ENCODE measurements around the gene ARL6IP4.
"Not testable (repeated sequence)": the region's sequence is repeated elsewhere in the genome, so short reads cannot be mapped to it uniquely, and the experiment has no call there.

The ARL6IP4 gene

DNA sequence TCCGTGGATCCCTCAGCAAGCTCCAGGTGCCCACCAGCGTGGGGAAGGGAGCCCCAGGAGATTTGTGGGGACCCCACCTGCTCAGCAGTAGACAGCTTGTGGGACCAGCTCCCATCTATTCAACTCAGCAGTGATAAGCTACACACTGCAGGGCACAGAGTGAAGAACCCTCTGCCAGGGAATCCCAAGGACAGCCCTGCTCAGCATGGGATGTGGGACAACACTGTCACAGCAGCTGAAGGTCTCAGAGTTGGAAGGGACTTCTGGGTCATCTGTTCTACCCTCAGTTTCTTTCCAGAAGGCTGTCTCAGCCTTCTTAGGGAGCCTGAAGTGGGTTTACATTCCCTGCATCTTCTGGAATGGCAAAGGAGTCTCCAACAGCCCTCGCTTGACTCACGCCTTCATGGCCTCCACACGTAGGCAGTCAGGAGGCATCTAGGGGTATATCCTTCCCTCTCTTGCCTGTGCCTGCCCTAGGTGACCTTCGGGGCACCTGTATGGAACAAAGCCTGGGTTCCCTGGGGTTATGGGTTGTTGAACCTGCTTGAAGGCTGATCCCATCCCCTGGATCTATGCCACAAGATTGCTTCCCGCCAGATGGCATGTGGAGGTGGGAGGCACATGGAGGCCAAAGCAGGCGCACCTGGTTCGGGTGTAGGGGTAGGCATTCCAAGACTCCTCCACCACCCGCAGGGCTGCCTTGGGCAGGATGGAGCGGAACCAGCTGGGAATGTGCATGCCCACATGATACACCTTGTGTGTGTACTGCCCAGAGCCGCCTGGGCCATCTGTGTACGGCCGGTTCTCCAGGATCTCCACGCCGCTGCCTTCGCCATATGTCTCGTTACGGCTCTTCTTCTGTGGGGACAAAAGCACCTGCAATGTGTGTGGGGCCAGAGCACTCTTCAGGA, 33.0 kb downstream of the ARL6IP4 start:
- no peak for DNase-seq

DNA sequence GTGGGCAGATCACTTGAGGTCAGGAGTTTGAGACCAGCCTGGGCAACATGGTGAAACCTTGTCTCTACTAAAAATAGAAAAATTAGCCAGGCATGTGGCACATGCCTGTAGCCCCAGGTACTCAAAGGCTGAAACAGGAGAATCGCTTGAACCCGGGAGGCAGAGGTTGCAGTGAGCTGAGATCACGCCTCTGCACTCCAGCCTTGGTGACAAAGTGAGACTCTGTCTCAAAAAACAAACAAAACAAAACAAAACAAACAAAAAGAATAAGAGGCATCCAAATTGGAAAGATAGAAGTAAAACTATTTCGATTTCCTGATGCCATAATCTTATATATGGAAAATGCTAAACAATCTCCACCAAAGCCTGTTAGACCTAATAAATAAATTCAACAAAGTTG, 34.0 kb downstream of the ARL6IP4 start:
- not testable (repeated sequence) for DNase-seq

DNA sequence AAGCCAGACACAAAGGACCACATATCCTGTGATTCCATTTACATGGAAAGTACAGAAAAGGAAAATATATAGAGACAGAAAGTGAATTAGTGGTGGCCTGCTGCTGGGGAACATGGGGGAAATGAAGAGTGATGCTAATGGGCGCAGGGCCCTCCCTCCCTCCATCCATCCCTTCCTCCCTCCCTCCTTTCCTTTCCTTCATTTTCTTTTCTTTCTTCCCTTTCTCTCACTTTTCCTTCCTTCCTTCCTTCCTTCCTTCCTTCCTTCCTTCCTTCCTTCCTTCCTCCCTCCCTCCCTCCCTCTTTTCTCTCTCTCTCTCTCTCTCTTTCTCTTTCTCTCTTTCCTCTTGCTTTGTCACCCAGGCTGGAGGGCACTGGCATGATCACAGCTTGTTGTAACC, 37.3 kb downstream of the ARL6IP4 start:
- no peak for DNase-seq

DNA sequence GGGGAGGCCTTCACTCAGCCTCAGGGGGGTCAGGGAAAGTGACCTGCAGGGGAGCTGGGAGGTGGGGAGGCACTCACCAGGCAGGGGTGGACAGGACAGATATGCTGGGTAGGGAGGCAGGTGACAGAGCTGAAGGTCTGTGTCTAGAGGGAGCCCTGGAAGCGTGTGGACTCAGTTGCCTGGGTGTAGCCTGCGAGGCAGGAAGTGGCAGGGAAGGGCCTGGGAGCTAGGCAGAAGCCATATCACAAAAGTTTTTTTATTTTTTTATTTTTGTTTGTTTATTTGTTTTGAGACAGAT, 39.3 kb downstream of the ARL6IP4 start:
- no peak for DNase-seq

DNA sequence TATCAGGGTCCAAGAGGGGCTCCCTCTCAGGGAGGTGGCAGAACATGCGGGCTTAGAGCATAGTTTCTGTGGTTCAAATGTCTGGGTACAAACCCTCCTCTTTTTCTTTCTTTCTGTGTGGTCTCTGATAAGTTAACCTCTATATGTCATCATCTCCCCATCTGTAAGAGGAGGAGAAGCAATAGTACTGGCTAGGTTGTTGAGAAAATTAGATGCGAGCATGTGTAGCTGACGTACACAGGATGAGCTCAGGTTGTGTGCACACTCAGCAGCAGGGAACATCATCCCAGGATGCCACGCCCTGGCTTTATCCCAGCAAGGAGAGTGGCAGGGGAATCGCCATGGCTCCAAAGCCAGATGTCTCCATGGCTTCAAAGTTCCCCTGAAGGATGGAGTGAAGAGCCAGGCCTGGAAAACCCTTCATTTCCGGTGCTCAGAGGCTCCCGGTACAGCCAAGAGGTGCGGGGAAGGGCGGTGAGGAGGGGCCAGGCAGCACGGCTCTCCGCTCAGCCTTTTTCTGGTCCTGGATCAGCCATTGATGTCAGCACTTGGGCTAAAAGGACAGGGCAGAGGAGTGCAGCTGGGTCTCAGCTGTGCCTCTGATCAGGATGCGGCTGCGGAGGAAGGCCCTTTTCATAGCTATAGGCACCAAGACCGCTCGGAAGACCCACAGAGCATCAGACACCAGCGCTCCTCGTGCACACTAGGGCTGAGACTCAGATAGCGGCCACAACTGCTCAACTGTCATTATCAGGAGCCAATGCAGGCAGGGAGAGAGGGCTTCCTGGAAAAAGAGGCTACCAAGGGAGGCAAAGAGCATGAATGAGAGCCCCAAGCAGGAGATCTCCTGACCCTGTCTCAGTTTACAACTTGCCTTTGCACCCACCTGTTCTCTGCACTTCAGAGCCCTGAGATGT, 41.5 kb downstream of the ARL6IP4 start:
- no peak for DNase-seq

DNA sequence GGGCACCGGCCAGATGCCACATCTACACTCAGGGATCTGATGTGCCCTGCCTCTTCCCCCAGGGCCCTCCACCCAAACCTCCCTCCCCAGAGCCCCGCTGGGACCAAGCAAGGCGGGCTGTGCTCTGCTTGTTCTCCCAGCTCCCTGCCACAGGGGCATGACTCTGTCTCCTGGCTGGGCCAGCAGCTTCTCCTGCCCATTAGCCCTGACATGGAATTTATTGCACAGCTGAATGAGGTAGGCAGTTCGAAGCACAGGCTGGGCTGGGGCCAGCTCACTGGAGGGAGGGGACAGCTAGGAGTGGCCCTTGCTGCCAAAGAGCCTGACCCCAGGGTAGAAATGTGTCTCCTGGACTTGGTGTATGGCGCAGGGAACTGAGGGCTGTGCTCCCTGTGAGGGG, 42.4 kb downstream of the ARL6IP4 start:
- no peak for DNase-seq

DNA sequence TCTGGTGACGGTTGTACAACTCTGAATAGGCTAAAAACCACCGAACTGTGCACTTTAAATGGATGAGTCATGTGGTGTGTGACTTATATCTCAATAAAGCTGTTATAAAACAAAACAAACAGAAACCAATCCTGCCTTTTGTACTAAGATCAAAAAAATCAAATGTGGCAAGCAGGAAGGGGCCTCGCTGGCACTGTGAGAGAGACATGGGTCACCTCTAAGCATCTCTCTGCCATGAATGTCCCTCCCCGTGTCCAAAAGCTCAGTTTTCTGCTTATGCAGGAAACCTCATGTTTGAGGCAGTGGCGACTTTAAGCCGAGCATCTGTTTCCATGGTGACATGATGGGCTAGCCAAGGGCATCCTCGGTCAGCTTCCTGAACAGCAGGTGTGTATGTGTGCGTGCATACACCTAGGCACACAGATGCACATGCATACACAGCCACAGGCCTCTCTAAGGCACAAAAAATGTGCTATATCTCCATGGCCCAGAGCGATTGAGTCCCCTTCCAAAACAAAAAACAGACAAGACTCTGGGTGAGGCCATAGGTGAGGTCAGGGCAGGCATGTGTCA, 44.4 kb downstream of the ARL6IP4 start:
- DNase-seq: no peak

DNA sequence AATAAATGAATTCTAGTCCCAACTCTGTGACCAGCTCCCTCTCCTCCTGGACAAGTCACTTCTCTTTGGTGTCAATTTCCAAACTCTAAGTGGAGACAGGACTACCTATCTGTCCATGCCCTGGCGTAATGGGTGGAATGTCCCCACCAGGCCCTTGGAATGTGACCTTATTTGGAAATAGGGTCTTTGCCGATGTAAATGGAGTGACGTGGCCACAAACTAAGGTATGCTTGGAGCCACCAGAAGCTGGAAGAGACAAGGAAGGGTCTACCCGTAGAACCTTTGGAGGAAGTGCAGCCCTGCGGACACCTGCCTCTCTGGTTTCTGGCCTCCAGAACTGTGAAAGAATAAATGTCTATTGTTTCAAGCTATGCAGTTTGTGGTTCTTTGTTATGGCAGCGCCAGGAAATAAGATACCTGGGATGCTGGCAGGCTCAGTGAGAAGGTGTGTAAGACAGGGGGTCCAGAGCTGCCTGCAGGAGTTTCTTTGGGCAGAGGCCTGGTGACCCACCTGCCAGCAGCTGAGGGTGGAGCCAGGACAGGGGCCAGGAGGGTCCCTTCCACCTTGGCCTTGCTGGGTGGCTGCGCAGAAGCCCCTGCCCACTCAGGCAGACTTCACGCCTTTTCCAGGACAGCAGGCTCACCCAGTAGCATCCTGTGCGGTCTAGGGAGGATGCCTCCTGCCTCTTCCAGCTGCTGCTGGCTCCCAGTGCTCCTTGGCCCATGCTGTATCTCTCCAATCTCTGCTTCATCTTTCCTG, 45.8 kb downstream of the ARL6IP4 start:
- no peak for DNase-seq

DNA sequence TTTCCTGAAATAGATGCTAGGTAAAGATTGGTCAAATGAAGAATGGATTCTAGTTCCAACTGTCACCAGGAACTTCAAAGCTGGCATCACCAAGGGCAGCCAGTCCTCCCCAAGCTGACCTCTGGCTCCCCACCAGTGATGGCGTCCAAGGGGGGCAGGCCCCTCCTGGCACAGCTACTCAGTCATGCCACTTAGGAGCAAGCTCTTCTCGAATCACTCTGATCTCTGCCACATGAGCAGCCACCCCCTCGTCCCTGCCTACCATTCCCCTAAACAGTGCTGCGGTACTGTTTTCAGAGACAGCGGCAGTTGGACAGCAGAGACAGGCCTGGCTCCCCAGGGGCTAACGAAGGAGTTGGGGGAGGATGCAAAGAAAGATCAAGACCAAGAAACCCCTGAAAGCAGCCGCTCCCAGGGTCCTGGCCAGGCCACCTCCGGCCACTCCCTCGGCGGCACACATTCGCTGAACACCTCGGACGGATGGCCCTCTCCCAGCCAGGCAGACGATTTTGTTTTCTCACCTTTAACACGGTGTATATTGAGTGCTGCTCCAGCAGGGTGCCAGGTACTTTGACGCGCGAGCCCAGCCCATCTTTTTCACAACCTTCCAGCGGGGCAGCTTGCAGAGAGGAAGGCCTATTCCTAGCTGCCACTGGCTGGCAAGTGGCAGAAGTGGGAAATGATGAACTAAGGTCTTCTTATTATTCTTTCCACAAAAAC, 47.4 kb downstream of the ARL6IP4 start:
- DNase-seq: no peak

DNA sequence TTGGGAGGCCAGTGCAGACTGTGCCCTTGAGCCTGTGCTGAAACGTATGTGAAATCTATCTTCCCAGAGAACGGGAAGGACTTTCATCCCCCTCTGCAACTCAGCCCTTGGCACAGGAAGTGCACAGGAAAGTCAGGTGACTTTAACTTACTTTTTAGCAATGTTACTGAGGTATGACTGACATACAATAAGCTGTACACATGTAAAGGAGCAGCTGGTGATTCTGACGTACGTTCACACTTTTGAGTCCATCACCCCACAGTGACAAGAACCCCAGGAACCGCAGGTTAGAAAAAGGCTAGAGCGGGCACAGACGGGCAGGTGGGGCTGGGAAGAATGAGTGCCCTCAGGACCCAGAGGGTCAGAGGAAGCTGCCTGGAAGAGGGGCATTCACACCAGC, 48.0 kb downstream of the ARL6IP4 start:
- no peak for DNase-seq

DNA sequence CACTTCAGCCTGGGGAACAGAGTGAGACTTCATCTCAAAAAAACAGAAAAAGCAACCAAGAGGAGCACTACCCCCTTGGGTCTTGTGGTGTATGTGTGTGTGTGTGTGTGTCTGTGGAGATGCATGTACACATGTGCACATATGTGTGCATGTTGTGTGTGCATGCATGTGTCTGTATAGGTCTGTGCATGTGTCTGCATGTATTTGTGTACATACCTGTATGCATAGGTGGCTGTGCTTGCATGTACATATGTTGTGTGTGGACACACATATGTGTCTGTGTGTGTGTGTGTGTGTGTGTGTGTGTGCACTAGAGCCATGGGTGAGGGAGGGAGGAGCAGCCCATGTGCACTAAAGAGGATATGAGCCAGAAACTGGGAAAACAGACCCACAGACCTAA, 49.1 kb downstream of the ARL6IP4 start:
- no peak for DNase-seq

DNA sequence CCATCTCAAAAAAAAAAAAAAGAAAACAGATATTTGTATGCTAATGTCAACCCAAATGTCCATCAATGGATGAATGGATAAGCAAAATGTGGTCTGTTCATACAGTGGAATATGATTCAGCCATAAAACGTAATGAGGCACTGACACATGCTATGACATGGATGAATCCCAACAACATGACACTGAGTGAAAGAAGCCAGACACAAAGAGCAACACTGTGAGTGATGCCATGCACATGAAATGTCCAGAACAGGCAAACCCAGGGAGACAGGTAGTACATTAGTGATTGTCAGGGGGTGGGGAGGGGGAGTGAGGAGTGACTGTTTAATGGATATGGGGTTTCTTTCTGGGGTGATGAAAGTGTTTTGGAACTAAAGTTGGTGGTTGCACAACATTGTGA, 50.2 kb downstream of the ARL6IP4 start:
- no peak for DNase-seq

DNA sequence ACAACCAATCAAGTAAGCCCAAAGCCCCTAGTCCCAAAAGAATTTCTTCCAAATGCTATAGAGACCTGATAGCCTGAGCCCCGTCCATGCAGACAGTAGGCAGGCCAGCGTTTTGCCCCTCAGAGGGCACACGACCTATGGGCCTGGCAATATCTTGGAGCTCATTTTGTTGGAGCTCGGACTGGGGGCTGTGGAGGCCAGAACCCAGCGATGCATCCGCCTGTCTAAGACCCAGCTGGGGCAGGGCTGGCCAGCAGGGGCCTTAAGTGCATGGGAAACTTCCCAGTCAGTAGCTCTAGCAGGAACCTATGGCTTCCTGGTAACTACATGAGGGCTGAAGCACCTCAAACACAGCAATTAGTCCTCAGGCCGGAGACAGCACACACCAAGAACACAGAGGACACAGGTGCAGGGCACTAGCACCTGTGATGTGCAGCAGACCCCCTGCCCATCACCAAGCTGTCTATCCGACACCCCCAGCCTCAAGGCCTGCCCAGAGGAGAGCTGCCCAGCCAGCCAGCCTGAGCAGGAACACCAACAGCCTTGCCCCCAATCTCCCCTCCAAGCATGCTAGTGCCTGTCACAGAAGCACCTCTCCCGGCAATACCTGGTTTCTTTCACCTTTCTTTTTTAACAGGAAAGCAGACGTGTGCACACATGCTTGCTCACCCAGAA, 50.8 kb downstream of the ARL6IP4 start:
- no peak for DNase-seq

Data from stimulated activated CD4-positive, alpha-beta T cell treated with anti-CD3 and anti-CD28 coated beads, Interleukin-4, amount 100 ng/mL, for 4 hours (primary cell).